ENCODE measurements around the gene CTNNA1.
A peak's percentile ranks its signal among the peaks of the same experiment; 100 is the strongest.
"Not testable (repeated sequence)": the region's sequence is repeated elsewhere in the genome, so short reads cannot be mapped to it uniquely, and the experiment has no call there.

The CTNNA1 gene

GRCh38 chr5:138824516-138824915 is 71.3 kb downstream of the CTNNA1 start:
- DNase-seq: no peak

DNA sequence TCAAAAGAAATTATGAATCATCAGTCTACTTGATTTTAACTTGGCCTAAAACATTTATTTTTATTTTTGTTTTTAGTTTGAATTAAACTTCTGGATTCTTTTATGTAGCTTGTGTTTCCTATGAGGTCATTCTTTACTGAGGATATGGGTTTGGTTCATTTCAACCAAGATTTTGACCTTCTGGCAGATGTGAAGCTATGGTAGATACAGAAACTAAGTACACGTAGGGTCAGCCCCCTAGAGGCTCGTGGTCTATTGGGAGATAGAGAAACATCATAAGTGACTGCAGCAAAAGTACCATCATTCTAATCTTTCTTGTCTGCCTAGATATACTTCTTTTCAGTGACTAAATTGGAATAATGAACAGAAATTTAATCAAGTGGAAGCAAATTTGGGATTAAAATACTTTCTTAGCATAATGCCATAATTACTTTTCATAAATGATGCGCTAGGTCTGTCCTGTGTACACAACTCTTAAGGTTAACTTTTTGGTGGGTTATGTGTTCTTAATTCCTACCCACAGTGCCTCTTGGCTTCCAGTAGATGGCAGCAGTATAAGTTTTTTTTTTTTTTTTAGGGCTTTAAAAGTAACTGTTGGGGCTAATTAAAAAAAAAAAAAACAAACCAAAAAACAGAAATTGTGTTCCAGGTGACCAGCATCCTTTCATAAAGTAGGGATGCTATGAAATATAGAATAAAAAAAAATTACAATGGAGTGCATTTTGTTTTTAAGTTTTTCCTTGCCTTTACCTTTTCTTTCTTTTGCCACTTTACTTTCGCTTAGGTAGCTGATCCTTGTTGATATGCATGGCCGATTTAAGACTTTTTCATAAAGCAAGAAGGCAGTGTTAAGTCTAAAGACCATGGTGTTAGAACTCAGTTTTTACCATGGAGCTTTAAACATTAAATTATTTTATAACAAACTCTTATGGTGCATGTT is 72.0 kb downstream of the CTNNA1 start:
- DNase-seq: peak; percentile 23 to 66

GRCh38 chr5:138828556-138828955 is 75.3 kb downstream of the CTNNA1 start:
- no peak for DNase-seq

- no peak for DNase-seq
Observed at GRCh38 chr5:138829341-138829740, 76.1 kb downstream of the CTNNA1 start.

GRCh38 chr5:138831703-138832102 is 78.5 kb downstream of the CTNNA1 start:
- DNase-seq: peak in 1 of 2 experiments; percentile 15

DNA sequence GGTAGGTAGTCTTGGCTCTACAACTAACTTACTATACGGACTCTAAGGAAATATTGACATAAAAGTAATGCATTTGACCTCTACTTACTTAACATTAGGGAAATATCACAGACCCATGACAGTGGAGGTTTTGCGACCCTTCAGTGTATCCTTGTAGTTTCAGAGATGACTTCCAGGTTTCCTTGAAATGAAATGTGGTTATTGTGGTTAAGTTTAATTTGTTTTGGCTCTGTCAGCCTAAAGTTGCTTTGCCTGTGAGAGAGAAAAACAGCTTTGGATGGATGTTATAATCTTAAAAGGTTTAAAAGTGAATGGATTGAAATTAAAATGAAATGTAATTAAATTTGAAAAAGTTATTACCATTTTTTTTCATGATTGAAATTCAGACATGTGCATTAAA is 79.0 kb downstream of the CTNNA1 start:
- peak; percentile 23 to 31 for DNase-seq

DNA sequence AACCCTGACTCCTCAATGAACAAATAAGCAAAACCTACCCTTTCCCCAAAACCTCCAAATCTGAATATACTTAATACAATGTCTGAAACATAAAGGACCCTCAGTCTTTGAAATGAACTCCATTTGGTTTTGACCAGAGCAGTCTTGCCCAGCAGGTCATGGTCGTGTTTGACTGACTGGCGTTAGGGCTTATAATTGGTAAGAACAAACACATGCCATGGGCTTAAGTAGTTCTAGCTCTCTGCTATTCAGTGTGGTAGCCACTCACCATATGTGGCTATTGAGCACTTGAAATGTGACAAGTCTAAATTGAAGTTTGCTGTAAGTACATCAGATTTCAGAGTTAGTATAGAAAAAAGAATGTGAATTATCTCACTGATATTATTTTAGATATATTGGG is 79.9 kb downstream of the CTNNA1 start:
- DNase-seq: no peak

GRCh38 chr5:138833726-138834480 is 80.7 kb downstream of the CTNNA1 start:
- DNase-seq: no peak

DNA sequence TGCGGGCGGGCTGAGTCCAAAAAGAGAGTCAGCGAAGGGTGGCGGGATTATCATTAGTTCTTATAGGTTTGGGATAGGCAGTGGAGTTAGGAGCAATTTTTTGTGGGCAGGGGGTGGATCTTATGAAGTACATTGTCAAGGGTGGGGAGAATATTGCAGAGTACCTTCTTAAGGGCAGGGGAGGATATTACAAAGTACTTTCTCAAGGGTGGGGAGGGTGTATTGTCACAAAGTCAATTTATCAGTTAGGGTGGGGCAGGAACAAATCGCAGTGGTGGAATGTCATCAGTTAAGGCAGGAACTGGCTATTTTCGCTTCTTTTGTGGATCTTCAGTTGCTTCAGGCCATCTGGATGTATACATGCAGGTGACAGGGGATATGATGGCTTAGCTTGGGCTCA is 81.6 kb downstream of the CTNNA1 start:
- not testable (repeated sequence) for DNase-seq

- no peak for DNase-seq
Observed at GRCh38 chr5:138837160-138837559, 83.9 kb downstream of the CTNNA1 start.

GRCh38 chr5:138840103-138840502 is 86.9 kb downstream of the CTNNA1 start:
- no peak for DNase-seq

DNA sequence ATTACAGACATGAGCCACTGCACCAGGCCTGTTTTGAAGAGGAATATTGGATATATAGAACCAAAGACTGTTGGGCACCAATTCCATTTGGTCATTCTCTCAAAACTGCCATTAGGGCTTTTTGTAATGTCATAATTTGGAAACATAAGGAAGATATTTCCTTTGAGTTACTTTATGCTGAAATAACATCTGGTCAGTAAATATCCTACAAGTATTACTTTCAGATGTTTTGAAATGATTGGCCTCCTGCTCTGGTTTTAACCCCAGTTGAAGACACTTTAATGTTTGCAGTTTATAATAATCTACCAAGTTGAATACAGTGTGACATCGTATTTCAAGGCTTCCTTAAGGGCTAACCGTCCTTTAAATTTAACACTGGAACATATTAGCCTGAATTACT is 88.3 kb downstream of the CTNNA1 start:
- DNase-seq: no peak

DNA sequence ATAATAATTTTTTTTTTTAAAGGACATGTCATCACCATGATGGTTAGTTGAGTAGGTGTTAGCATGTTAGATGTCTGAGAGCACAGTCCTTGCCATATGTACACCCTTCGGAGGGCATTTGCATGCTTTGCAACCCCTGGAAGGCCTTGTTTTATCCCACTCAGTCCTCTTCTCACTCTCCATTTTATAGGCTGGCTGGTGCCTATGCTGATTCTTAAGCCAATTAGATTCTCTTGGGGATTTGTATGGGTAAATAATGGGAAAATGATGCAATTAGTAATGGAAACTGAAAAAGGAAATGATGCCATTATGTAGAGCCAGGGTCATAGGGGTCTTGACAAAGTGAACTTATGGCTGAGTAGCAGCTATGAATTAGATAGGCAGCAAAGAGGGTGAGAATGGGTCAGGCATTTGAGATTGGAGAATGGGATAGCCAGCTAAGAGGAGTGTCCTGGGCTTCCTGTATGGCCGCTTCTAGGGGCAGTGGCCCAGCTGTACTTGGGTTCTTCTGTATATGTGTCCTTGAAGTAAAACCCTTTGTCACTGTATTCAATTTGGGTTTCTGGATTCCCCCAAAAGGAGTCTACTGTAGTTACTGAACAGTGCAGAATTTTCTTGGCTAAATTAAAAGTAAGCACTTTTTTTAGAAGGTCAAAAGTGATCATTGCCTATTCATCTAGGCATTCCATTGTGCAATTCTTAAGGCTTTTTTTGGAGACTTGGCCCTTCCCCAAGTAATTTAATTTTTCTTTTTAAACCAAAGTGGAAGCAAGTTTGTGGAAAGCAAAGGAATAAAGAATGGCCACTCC is 90.3 kb downstream of the CTNNA1 start:
- DNase-seq: no peak

- DNase-seq: no peak
Observed at GRCh38 chr5:138844125-138844461, 90.9 kb downstream of the CTNNA1 start.

DNA sequence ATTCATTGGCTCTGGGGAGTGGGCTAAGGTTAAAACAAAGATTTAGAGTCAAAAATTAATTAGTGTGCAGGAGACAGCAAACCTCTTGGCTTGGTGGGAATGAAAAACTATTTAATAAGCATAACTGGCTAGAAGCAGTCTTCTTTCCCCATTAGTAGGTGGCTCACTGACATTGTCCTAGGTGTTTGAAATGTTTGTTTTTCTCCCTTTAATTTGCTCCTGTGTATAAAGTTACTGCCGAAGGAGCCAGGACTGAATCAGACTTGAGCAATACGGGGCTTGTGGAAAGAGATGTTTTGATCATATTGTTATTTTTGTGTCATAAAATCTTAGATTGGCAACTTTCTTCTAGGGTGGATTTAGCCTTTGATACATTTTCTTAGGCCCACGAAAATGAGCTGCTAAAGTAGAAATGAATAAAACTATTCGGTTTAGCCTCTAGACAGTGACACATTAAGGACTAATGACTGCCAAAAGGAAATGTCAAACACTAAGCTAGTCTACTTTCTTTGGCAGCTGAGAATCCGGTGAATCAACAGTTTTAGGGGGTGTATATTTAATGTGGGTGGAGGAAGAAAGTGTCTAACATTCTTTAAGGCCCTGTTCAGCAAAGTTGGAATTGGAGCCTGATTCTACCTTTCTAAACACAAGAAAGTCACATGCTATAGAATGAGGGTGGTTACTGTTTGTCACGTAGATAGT is 91.7 kb downstream of the CTNNA1 start:
- DNase-seq: no peak

- DNase-seq: no peak
Observed at GRCh38 chr5:138849439-138849838, 96.2 kb downstream of the CTNNA1 start.

DNA sequence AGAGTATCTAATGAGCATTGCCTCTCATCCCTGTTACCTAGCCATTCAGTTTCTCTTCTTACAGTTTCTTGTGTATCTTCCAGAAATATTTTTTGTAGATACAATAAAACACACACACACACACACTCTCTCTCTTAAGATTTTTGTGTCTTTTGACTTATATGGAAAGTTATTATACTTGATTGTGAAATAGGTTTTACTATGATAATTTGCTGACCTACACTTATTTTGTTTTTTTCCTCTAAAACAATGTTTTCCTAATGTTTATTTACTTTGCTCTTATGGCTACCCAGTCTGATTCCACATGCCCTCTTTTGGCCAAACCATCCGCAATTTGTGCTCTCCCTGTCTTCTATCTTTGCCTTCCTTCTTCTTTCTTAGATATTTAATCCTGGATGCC is 96.7 kb downstream of the CTNNA1 start:
- DNase-seq: no peak

DNA sequence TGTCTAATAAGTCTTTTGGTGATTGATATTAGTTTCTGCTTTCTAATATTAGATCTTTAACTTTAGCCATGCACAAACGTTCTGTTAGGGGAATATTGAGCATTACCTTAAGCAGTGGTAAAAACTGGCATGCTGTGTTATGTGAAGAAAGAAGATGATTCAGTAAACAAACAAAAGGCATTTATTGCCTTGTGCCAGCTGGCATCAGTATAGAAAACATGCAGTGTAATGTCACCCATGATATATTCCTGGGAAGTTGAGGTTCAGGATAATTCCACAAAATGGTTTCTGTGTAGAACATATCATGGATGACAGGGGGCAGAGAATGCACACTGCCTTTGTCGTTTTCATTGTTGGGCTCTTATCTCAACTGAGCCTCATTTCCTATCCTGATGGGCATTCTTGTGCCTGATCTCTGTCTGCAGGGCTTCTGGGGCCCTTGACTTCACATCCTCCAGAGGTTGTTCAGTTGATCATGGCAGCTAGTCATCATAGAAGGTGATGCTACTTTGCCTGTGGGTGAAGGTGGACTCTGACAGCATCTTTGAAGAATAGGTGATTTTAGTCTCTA is 97.7 kb downstream of the CTNNA1 start:
- no peak for DNase-seq

GRCh38 chr5:138853132-138853531 is 99.9 kb downstream of the CTNNA1 start:
- DNase-seq: no peak

DNA sequence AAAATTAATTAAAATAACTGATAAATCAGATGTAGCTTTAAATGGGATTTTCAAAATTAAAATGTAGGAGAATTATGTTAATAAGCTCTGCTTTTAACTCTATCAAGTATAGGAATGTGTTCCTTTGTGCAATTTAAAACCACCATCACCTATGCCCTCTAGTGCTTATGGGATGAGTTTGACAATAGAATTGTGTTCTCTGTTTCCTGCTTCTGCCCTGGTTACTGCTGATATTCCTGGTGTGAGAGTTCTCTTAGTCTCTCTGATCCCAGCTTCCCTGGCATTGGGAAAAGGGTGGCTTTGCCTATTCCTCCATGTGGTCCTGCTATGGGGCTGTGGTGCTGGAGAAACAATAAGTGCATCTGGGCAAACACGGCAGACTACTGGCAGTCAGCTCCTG is 113.8 kb downstream of the CTNNA1 start:
- DNase-seq: no peak

DNA sequence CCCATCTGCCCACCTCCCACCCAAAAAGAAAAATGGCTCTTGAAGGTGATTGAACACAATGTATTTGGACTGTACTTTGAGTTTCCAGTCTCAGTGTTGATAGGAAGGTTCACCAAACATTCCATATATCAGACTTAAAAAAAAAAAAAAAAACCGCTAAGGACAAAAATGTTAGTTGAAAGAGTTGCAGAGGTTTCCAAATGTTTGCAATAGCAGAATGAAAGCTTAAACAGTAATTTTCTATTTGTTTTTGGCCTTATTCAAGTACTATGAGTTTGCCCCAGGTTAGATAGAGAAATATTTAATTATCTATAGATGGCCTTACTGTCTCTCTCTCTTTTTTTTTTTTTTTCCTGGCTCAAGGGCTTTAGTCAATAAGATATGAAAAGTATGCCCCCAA is 115.8 kb downstream of the CTNNA1 start:
- DNase-seq: no peak

DNA sequence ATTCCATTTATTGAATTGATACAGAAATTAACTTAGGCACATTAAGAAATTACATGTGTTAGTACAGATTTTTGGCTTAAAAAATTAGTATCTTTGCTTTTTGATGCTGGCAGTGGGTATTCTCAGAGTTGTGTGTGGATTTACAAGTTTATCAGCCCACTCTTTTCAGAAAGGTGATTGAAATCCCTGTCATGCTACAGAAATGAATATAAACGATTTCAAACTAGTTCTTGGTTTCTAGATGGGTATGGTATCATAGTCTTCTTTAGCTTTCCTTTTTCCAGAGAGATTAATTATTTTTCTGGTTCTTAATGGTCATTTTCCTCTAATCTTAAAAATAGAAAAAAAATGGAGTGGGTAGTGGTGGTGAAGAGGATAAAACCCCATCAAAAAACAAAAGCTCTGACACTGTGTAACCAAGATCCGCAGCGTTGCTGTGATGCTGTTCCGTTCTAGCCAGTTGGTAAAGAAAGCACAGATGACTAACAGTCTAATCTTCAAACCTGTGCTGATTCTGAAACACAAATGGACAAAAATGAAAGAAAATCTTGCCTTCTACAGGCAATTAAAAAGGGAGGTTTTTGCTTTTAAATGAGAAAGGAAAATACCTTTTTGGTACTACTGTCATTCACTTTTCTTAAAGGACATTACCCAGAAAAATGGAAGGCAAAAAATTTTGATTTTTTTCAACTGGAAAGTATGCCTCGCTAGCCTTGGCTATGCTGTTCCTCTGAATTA is 116.7 kb downstream of the CTNNA1 start:
- no peak for DNase-seq

Data from Kasumi-1 (cell line).